MM.1S (cell line): ENCODE data around the gene ZNF547.
"Not testable (repeated sequence)": the region's sequence is repeated elsewhere in the genome, so short reads cannot be mapped to it uniquely, and the experiment has no call there.

Source experiments
- DNase-seq: peaks from one replicate; pipeline ENCODE4 v3.0.0-alpha.2; 2015
- H2AFZ ChIP-seq: fragments of 300-600 bp; sonication (generic); 2 replicates; pipeline ENCODE4 v1.6.0; 2016; ENCODE audit warnings: antibody characterized with exemption, low read length
- H3F3A ChIP-seq: fragments of 300-600 bp; sonication (generic); 2 replicates; pipeline ENCODE4 v1.6.1; 2016; ENCODE audit warnings: mild to moderate bottlenecking, antibody characterized with exemption, low read length, moderate library complexity, mixed read lengths; ENCODE audit not compliant: insufficient read depth
- H3K27ac ChIP-seq: fragments of 300-600 bp; sonication (generic); 2 replicates; pipeline ENCODE4 v1.5.1; 2016; ENCODE audit warnings: mild to moderate bottlenecking, low read length
- H3K27me3 ChIP-seq: fragments of 300-600 bp; sonication (generic); replicated peaks from 2 replicates; pipeline ENCODE4 v1.6.0; 2016; ENCODE audit warnings: low read length; ENCODE audit not compliant: insufficient read depth
- H3K36me3 ChIP-seq: fragments of 300-600 bp; sonication (generic); replicated peaks from 2 replicates; pipeline ENCODE4 v1.6.1; 2016; ENCODE audit warnings: mild to moderate bottlenecking, low read length, mixed read lengths; ENCODE audit not compliant: insufficient read depth
- H3K4me1 ChIP-seq: fragments of 300-600 bp; sonication (generic); 2 replicates; pipeline ENCODE4 v1.6.1; 2016; ENCODE audit warnings: low read length, mixed read lengths
- H3K4me2 ChIP-seq: fragments of 300-600 bp; sonication (generic); 2 replicates; pipeline ENCODE4 v1.6.0; 2016; ENCODE audit warnings: low read depth, low read length
- H3K4me3 ChIP-seq: fragments of 300-600 bp; sonication (generic); 2 replicates; pipeline ENCODE4 v1.5.1; 2016; ENCODE audit warnings: low read length, mixed read lengths
- H3K79me2 ChIP-seq: fragments of 300-600 bp; sonication (generic); 2 replicates; pipeline ENCODE4 v1.6.1; 2016; ENCODE audit warnings: mixed run types, low read length, mixed read lengths
- H3K9ac ChIP-seq: fragments of 300-600 bp; sonication (generic); 2 replicates; pipeline ENCODE4 v1.6.1; 2016; ENCODE audit warnings: low read length, mixed read lengths
- H3K9me2 ChIP-seq: fragments of 300-600 bp; sonication (generic); replicated peaks from 2 replicates; pipeline ENCODE4 v1.6.1; 2016; ENCODE audit warnings: mild to moderate bottlenecking, low read length, mixed read lengths; ENCODE audit not compliant: insufficient read depth
- H3K9me3 ChIP-seq: fragments of 300-600 bp; sonication (generic); replicated peaks from 2 replicates; pipeline ENCODE4 v1.6.1; 2016; ENCODE audit warnings: mild to moderate bottlenecking, low read length, mixed read lengths; ENCODE audit not compliant: insufficient read depth
- H4K20me1 ChIP-seq: fragments of 300-600 bp; sonication (generic); 2 replicates; pipeline ENCODE4 v1.6.1; 2016; ENCODE audit warnings: mild to moderate bottlenecking, low read length, moderate library complexity, mixed read lengths; ENCODE audit not compliant: insufficient read depth
- CTCF ChIP-seq: fragments of 300-600 bp; sonication (generic); IDR thresholded peaks from 2 replicates; pipeline ENCODE4 v1.5.1; 2016; ENCODE audit warnings: antibody characterized with exemption, low read length, mixed read lengths
- EZH2 ChIP-seq: fragments of 300-600 bp; sonication (generic); optimal IDR thresholded peaks from 2 replicates; pipeline ENCODE3; 2017; ENCODE audit warnings: low read depth, mild to moderate bottlenecking, antibody characterized with exemption, low read length, mixed read lengths
- EZH2phosphoT487 ChIP-seq: fragments of 300-600 bp; sonication (generic); IDR thresholded peaks from 2 replicates; pipeline ENCODE4 v1.6.1; 2018; ENCODE audit warnings: antibody characterized with exemption, low read length

The ZNF547 gene

GRCh38 chr19:57363688-57364181, 384 bp downstream of the ZNF547 start:
- Histone ChIP-seq H3K36me3 (no peaks in the 10 kb centered on the region), H3K27ac (peak overlapping the region; percentile 57; the same call in 1 of the 2 replicates), H3K9me2 (no peaks in the 10 kb centered on the region), H3K9me3 (no peaks in the 10 kb centered on the region), H3K4me1 (no peaks in the 10 kb centered on the region), H3K9ac (peak overlapping the region; percentile 69), H3K4me2 (peak overlapping the region; percentile 69), H3K79me2 (peaks cover 7% of the 10 kb centered on the region; the same call in 1 of the 2 replicates), H3F3A (peaks cover 5% of the 10 kb centered on the region; the same call in 1 of the 2 replicates), H4K20me1 (no peaks in the 10 kb centered on the region), H3K4me3 (peak overlapping the region; percentile 72), H2AFZ (peak overlapping the region; percentile 71), H3K27me3 (no peaks in the 10 kb centered on the region)
- TF ChIP-seq EZH2phosphoT487 (no peak), CTCF (no peak), EZH2 (no peak)
- DNase-seq: no peak

- no peak overlapping the region for H3K4me3 ChIP-seq
- no peak for DNase-seq
- no peaks in the 10 kb centered on the region for H3K36me3 ChIP-seq
- no peak overlapping the region for H3K4me2 ChIP-seq
- H3K4me1 ChIP-seq: no peaks in the 10 kb centered on the region
- H3F3A ChIP-seq: peaks cover 5% of the 10 kb centered on the region; the same call in 1 of the 2 replicates
- no peaks in the 10 kb centered on the region for H4K20me1 ChIP-seq
- H3K27ac ChIP-seq: no peak overlapping the region
- H3K9me2 ChIP-seq: no peaks in the 10 kb centered on the region
- H3K79me2 ChIP-seq: peaks cover 7% of the 10 kb centered on the region; the same call in 1 of the 2 replicates
- H3K9me3 ChIP-seq: no peaks in the 10 kb centered on the region
- no peak overlapping the region for H2AFZ ChIP-seq
- H3K27me3 ChIP-seq: no peaks in the 10 kb centered on the region
- TF ChIP-seq EZH2 (no peak), EZH2phosphoT487 (no peak), CTCF (no peak)
- no peak overlapping the region for H3K9ac ChIP-seq
Observed at GRCh38 chr19:57366776-57367175, 3.4 kb downstream of the ZNF547 start.

GRCh38 chr19:57374179-57374578, 10.8 kb downstream of the ZNF547 start:
- Histone ChIP-seq H3K9me3 (no peaks in the 10 kb centered on the region), H3K27me3 (no peaks in the 10 kb centered on the region), H3K9ac (no peak overlapping the region), H3K4me3 (no peak overlapping the region), H3K79me2 (no peaks in the 10 kb centered on the region), H3K27ac (no peak overlapping the region), H3K36me3 (no peaks in the 10 kb centered on the region), H2AFZ (no peak overlapping the region), H4K20me1 (no peaks in the 10 kb centered on the region), H3K4me2 (no peak overlapping the region), H3F3A (no peaks in the 10 kb centered on the region), H3K9me2 (no peaks in the 10 kb centered on the region), H3K4me1 (no peaks in the 10 kb centered on the region)
- no peak for DNase-seq
- no peak for TF ChIP-seq CTCF
- TF ChIP-seq EZH2: no peak
- no peak for TF ChIP-seq EZH2phosphoT487

- not testable (repeated sequence) for H3K79me2 ChIP-seq, H3K9me3 ChIP-seq, H3K36me3 ChIP-seq, DNase-seq, H3K27me3 ChIP-seq, H3K4me1 ChIP-seq, H2AFZ ChIP-seq, H3K9ac ChIP-seq, H3K27ac ChIP-seq, H3K4me2 ChIP-seq, H3F3A ChIP-seq, H3K9me2 ChIP-seq, H4K20me1 ChIP-seq, H3K4me3 ChIP-seq
Observed at GRCh38 chr19:57374647-57375046, 11.3 kb downstream of the ZNF547 start.
